ENCODE data around the gene ARL2.

Gene ARL2

GRCh38 chr11:65035579-65035978 is 21.6 kb downstream of the ARL2 start:
- TF ChIP-seq, protein P1, sequence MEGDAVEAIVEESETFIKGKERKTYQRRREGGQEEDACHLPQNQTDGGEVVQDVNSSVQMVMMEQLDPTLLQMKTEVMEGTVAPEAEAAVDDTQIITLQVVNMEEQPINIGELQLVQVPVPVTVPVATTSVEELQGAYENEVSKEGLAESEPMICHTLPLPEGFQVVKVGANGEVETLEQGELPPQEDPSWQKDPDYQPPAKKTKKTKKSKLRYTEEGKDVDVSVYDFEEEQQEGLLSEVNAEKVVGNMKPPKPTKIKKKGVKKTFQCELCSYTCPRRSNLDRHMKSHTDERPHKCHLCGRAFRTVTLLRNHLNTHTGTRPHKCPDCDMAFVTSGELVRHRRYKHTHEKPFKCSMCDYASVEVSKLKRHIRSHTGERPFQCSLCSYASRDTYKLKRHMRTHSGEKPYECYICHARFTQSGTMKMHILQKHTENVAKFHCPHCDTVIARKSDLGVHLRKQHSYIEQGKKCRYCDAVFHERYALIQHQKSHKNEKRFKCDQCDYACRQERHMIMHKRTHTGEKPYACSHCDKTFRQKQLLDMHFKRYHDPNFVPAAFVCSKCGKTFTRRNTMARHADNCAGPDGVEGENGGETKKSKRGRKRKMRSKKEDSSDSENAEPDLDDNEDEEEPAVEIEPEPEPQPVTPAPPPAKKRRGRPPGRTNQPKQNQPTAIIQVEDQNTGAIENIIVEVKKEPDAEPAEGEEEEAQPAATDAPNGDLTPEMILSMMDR (IDR thresholded peaks at IDR 0.05; ENCODE audit: insufficient read depth, low read length): no peak
- TF ChIP-seq POLR2AphosphoS5 (IDR thresholded peaks at IDR 0.05; ENCODE audit: low read depth): no peak
- no peak for TF ChIP-seq GABPA (IDR thresholded peaks at IDR 0.05; ENCODE audit: low read depth)
- TF ChIP-seq, protein P2, sequence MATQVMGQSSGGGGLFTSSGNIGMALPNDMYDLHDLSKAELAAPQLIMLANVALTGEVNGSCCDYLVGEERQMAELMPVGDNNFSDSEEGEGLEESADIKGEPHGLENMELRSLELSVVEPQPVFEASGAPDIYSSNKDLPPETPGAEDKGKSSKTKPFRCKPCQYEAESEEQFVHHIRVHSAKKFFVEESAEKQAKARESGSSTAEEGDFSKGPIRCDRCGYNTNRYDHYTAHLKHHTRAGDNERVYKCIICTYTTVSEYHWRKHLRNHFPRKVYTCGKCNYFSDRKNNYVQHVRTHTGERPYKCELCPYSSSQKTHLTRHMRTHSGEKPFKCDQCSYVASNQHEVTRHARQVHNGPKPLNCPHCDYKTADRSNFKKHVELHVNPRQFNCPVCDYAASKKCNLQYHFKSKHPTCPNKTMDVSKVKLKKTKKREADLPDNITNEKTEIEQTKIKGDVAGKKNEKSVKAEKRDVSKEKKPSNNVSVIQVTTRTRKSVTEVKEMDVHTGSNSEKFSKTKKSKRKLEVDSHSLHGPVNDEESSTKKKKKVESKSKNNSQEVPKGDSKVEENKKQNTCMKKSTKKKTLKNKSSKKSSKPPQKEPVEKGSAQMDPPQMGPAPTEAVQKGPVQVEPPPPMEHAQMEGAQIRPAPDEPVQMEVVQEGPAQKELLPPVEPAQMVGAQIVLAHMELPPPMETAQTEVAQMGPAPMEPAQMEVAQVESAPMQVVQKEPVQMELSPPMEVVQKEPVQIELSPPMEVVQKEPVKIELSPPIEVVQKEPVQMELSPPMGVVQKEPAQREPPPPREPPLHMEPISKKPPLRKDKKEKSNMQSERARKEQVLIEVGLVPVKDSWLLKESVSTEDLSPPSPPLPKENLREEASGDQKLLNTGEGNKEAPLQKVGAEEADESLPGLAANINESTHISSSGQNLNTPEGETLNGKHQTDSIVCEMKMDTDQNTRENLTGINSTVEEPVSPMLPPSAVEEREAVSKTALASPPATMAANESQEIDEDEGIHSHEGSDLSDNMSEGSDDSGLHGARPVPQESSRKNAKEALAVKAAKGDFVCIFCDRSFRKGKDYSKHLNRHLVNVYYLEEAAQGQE (IDR thresholded peaks at IDR 0.05; ENCODE audit: insufficient replicate concordance, low read depth): no peak
- no peak for TF ChIP-seq SPI1 (IDR thresholded peaks at IDR 0.05; ENCODE audit: borderline replicate concordance, low read depth)
- Histone ChIP-seq H3K27me3 (ENCODE audit: insufficient read depth, poor library complexity, severe bottlenecking) (no peaks in the 10 kb centered on the region), H3K27ac (replicated peaks) (no peak overlapping the region), H3K4me3 (replicated peaks; ENCODE audit: insufficient read depth, low read length) (no peak overlapping the region)
- no peak for DNase-seq (ENCODE audit: low read depth in 1 of 2, low spot score in 1 of 2)

GRCh38 chr11:65036931-65037330 is 23.0 kb downstream of the ARL2 start:
- TF ChIP-seq SPI1 (IDR thresholded peaks at IDR 0.05; ENCODE audit: borderline replicate concordance, low read depth): no peak
- no peak for TF ChIP-seq POLR2AphosphoS5 (IDR thresholded peaks at IDR 0.05; ENCODE audit: low read depth)
- TF ChIP-seq, protein P2 (IDR thresholded peaks at IDR 0.05; ENCODE audit: insufficient replicate concordance, low read depth): no peak
- TF ChIP-seq, protein P1 (IDR thresholded peaks at IDR 0.05; ENCODE audit: insufficient read depth, low read length): no peak
- no peak for TF ChIP-seq GABPA (IDR thresholded peaks at IDR 0.05; ENCODE audit: low read depth)
- no peak overlapping the region for H3K27ac ChIP-seq (replicated peaks)
- no peak for DNase-seq (ENCODE audit: low read depth in 1 of 2, low spot score in 1 of 2)

GRCh38 chr11:65040520-65040846 is 26.5 kb downstream of the ARL2 start:
- peak overlapping the region; percentile 86 for H3K27ac ChIP-seq (replicated peaks)
- TF ChIP-seq, protein P2 (IDR thresholded peaks at IDR 0.05; ENCODE audit: insufficient replicate concordance, low read depth): no peak
- no peak for TF ChIP-seq GABPA (IDR thresholded peaks at IDR 0.05; ENCODE audit: low read depth)
- TF ChIP-seq, protein P1 (IDR thresholded peaks at IDR 0.05; ENCODE audit: insufficient read depth, low read length): no peak
- no peak for TF ChIP-seq POLR2AphosphoS5 (IDR thresholded peaks at IDR 0.05; ENCODE audit: low read depth)
- TF ChIP-seq SPI1 (IDR thresholded peaks at IDR 0.05; ENCODE audit: borderline replicate concordance, low read depth): no peak
- peak overlapping the region; percentile 67 for H3K4me3 ChIP-seq (replicated peaks; ENCODE audit: insufficient read depth, low read length)
- DNase-seq (ENCODE audit: low read depth in 1 of 2, low spot score in 1 of 2): no peak
- no peaks in the 10 kb centered on the region for H3K27me3 ChIP-seq (ENCODE audit: insufficient read depth, poor library complexity, severe bottlenecking)

More at GRCh38 chr11:65036931-65037330, 23.0 kb downstream of the ARL2 start:
- H3K27me3 ChIP-seq (ENCODE audit: insufficient read depth, poor library complexity, severe bottlenecking): no peaks in the 10 kb centered on the region
- no peak overlapping the region for H3K4me3 ChIP-seq (replicated peaks; ENCODE audit: insufficient read depth, low read length)

Measured in HL-60 (cell line).